Ishikawa (cell line): ENCODE results near the gene RETREG3.

Experiments
- CEBPB ChIP-seq: IDR thresholded peaks from 2 replicates; pipeline ENCODE4 v1.6.1; 2012
- CREB1 ChIP-seq: IDR thresholded peaks from 2 replicates; pipeline ENCODE4 v1.6.1; 2012; ENCODE audit warnings: low read depth
- EGR1 ChIP-seq: IDR thresholded peaks from 2 replicates; pipeline ENCODE4 v1.6.1; 2012
- EP300 ChIP-seq: IDR thresholded peaks from 2 replicates; pipeline ENCODE4 v1.6.1; 2012; ENCODE audit warnings: borderline replicate concordance
- FOXM1 ChIP-seq: IDR thresholded peaks from 2 replicates; pipeline ENCODE4 v1.6.1; 2012; ENCODE audit warnings: low read depth, borderline replicate concordance
- NFIC ChIP-seq: IDR thresholded peaks from 2 replicates; pipeline ENCODE4 v1.6.1; 2012
- RAD21 ChIP-seq: IDR thresholded peaks from 2 replicates; pipeline ENCODE4 v1.6.1; 2012; ENCODE audit warnings: low read depth
- TAF1 ChIP-seq: IDR thresholded peaks from 2 replicates; pipeline ENCODE4 v1.6.1; 2012; ENCODE audit warnings: low read depth, mild to moderate bottlenecking
- TCF12 ChIP-seq: IDR thresholded peaks from 2 replicates; pipeline ENCODE4 v1.6.1; 2012; ENCODE audit warnings: low read depth
- TEAD4 ChIP-seq: IDR thresholded peaks from 2 replicates; pipeline ENCODE4 v1.6.1; 2012
- YY1 ChIP-seq: IDR thresholded peaks from 2 replicates; pipeline ENCODE4 v1.6.1; 2012; ENCODE audit warnings: low read depth
- ZBTB7A ChIP-seq: IDR thresholded peaks from 2 replicates; pipeline ENCODE4 v1.6.1; 2012; ENCODE audit warnings: low read depth
- TF ChIP-seq, protein P1 (sequence below): IDR thresholded peaks from 2 replicates; pipeline ENCODE4 v1.6.1; 2012
- TF ChIP-seq, protein P2 (sequence below): IDR thresholded peaks from 2 replicates; pipeline ENCODE4 v1.6.1; 2012
- TF ChIP-seq, protein P3 (sequence below): IDR thresholded peaks from 2 replicates; pipeline ENCODE4 v1.6.1; 2012; ENCODE audit warnings: low read depth, mild to moderate bottlenecking

RETREG3 gene, protein sequence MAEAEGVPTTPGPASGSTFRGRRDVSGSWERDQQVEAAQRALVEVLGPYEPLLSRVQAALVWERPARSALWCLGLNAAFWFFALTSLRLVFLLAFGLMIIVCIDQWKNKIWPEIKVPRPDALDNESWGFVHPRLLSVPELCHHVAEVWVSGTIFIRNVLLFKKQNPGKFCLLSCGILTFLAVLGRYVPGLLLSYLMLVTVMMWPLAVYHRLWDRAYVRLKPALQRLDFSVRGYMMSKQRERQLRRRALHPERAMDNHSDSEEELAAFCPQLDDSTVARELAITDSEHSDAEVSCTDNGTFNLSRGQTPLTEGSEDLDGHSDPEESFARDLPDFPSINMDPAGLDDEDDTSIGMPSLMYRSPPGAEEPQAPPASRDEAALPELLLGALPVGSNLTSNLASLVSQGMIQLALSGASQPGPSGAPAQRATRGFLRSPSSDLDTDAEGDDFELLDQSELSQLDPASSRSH

DNA sequence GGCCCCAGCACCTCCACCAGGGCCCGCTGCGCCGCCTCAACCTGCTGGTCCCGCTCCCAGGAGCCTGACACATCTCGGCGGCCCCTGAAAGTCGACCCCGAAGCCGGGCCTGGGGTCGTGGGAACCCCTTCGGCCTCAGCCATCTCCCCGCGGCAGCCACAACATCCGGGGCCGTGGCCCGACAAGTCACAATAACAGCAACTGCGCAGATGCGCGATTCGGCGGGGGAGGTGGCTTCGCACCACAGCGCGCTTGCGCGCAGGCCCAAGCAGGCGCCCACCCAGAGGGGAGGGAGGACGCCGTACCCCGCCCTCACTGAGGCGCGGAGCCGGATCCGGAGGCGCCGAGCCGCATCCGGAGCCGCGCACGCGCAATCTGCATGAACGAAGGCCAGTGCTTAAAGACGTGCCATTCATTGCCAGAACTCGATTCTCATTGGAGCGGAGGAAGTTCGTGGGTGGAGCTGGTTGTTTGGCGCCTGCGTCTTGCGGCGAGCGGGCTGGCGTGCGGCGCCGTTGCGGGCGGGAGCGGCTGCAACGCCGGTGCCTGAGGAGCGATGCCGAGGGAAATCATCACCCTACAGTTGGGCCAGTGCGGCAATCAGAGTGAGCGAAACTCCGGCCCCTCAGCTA lies at the start of gene RETREG3, which contains the start of gene TUBG1:
Gene RETREG3 (minus strand): TSS at position 193 of the 632 bp plus-strand sequence. CDS start 50 bp downstream, at position 143.
Gene TUBG1 (plus strand): TSS at position 502 of the 632 bp plus-strand sequence. CDS start 55 bp downstream, at position 557.
- TF ChIP-seq, protein P1, sequence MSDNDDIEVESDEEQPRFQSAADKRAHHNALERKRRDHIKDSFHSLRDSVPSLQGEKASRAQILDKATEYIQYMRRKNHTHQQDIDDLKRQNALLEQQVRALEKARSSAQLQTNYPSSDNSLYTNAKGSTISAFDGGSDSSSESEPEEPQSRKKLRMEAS = peak; percentile 94
- no peak for TF ChIP-seq FOXM1
- TF ChIP-seq EP300 = no peak
- TF ChIP-seq, protein P2, sequence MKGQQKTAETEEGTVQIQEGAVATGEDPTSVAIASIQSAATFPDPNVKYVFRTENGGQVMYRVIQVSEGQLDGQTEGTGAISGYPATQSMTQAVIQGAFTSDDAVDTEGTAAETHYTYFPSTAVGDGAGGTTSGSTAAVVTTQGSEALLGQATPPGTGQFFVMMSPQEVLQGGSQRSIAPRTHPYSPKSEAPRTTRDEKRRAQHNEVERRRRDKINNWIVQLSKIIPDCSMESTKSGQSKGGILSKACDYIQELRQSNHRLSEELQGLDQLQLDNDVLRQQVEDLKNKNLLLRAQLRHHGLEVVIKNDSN = no peak
- TF ChIP-seq EGR1 = peak; percentile 3; the same call in 1 of the 2 replicates
- 0 out of 2 replicates have a peak, but pooled peaks have one; percentile 25 for TF ChIP-seq TEAD4
- TF ChIP-seq TAF1 = peak; percentile 82
- 0 out of 2 replicates have a peak, but pooled peaks have one; percentile 38 for TF ChIP-seq ZBTB7A
- TF ChIP-seq RAD21 = no peak
- TF ChIP-seq TCF12 = peak; percentile 33; the same call in 1 of the 2 replicates
- peak; percentile 30 for TF ChIP-seq YY1
- TF ChIP-seq CREB1 = no peak
- no peak for TF ChIP-seq CEBPB
- TF ChIP-seq NFIC = peak; percentile 11; the same call in 1 of the 2 replicates

DNA sequence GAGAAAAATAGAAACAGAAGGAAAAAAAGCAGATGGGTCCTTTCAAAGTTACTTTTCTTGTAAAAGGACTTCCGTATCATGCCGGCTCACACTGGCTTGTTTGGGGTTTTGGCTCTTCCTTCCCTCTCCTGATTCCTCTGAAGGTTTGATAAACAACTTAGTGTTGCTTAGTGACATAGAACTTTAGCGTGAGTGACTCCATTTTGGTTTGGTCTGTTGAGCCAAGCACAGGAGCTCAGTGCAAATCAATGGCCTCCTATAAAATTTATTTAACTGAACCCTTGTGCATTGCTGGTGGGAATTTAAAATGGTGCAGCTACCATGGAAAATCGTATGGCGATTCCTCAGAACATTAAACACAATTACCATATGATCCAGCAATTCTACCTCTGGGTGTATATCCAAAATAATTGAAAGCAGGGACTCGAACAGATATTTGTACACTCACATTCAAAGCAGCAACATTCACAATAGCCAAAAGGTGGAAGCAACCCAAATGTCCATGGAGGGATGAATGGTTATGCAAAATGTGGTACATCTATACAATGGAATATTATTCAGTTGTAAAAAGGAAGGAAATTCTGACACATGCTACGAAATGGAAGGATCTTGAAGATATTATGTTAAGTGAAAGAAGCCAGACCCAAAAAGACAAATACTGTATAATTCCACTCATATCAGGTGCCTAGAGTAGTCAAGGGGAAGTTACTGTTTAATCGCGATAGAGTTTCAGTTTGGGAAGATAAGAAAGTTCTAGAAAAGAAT lies 48.8 kb upstream of the RETREG3 start:
- TF ChIP-seq TAF1 = no peak
- no peak for TF ChIP-seq TCF12

DNA sequence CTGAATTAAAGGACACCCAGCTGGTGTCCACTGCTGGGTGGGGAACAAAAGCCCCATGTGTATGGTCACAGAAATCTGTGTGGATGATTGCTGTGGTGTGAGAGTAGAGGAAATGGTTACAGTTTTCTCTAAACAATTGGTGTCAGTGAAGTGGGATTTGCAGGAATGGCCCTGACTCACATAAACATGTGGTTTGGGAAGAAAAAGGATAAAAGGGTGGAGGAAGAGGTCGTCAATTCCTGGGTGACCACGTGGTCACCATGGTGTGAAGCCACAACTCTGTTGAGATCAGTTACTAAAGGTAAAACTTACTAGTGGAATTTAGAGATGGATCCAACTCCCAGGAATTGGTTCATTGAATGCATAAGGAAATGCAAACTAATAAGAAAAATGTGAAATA lies 46.4 kb upstream of the RETREG3 start:
- no peak for TF ChIP-seq FOXM1
- no peak for TF ChIP-seq TAF1
- TF ChIP-seq CREB1 = no peak
- TF ChIP-seq YY1 = no peak
- TF ChIP-seq EP300 = no peak
- TF ChIP-seq TEAD4 = no peak
- TF ChIP-seq EGR1 = no peak
- TF ChIP-seq NFIC = no peak

DNA sequence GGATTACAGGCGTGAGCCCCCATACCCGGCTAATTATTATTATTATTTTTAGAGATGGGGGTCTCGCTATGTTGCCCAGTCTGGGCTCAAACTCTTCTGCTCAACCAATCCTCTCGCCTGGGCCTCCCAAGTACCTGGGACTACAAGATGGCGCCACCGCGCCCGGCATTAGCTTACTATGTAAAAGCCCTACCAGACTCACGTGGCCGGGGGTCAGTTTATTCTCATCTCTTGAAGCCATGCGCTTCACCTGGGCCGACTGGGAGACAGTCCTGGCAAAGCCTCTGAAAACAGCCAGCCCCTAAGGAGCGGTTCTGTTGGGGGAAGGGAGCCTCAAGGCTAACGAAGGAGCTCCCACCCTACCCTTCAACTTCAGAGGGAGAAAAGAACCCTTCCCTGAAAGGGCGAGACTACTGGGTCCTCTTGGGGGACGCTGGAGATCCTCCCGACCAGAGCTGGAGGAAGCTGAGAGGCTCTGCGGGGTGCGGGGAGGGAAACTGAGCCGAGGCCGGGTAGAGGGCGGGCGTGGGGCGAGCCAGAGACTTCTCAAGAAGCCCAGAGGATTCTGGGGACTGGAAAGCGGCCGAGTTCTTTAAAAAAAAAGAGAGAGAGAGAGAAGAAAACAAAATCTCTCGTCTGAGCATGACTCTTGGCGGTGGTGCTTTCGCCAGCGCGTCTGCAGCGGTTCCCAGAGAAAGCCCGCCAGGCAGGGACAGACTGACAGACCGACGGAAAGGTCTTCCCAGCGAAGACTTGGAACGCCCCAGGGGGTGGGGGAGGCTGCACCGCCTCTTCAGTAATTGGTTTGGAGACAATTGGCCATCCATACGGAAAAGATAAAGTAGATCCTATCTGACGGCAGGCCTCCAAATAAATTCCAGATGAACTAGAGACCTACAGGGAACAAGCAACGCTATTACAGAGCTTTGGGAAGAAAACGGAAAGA lies 44.3 kb upstream of the RETREG3 start:
- TF ChIP-seq EP300 (no peak), TCF12 (no peak), NFIC (no peak), EGR1 (no peak), CREB1 (no peak), TEAD4 (no peak), CEBPB (no peak), YY1 (no peak), TAF1 (no peak), RAD21 (no peak), ZBTB7A (no peak), FOXM1 (no peak)
- TF ChIP-seq, protein P1 = no peak
- TF ChIP-seq, protein P3, sequence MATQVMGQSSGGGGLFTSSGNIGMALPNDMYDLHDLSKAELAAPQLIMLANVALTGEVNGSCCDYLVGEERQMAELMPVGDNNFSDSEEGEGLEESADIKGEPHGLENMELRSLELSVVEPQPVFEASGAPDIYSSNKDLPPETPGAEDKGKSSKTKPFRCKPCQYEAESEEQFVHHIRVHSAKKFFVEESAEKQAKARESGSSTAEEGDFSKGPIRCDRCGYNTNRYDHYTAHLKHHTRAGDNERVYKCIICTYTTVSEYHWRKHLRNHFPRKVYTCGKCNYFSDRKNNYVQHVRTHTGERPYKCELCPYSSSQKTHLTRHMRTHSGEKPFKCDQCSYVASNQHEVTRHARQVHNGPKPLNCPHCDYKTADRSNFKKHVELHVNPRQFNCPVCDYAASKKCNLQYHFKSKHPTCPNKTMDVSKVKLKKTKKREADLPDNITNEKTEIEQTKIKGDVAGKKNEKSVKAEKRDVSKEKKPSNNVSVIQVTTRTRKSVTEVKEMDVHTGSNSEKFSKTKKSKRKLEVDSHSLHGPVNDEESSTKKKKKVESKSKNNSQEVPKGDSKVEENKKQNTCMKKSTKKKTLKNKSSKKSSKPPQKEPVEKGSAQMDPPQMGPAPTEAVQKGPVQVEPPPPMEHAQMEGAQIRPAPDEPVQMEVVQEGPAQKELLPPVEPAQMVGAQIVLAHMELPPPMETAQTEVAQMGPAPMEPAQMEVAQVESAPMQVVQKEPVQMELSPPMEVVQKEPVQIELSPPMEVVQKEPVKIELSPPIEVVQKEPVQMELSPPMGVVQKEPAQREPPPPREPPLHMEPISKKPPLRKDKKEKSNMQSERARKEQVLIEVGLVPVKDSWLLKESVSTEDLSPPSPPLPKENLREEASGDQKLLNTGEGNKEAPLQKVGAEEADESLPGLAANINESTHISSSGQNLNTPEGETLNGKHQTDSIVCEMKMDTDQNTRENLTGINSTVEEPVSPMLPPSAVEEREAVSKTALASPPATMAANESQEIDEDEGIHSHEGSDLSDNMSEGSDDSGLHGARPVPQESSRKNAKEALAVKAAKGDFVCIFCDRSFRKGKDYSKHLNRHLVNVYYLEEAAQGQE = no peak
- TF ChIP-seq, protein P2 = no peak

DNA sequence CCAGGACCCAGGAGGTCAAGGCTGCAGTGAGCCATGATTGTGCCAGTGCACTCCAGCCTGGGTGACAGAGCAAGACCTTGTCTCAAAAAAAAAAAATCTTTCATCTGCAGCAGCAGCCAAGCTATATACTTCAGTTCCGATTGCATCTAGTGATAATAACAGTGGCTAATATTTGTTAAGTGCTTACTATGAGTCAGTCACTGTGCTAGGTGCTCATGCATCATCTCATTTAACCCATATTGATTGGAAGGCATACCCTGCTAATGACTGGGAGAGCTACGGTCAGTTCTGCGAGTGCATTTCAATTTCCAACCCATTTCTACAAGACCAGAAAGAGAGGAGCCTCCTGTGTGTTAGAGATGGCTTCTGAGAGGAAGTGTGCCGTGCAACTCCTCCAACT lies 42.2 kb upstream of the RETREG3 start:
- TF ChIP-seq CEBPB (no peak), NFIC (no peak), EP300 (no peak), TEAD4 (no peak), ZBTB7A (no peak), TCF12 (no peak), TAF1 (no peak)
- TF ChIP-seq, protein P1 = no peak
- TF ChIP-seq, protein P3 = no peak
